Activated T-helper 2 cell treated with anti-CD3 and anti-CD28 coated beads, Interferon-gamma antibody, Interleukin-2, Interleukin-4, amounts not matched to agents 10 μg/mL and 5 μg/mL and 100 μg/mL, durations not matched to agents 14 hours and 24 hours and 36 hours (primary cell): ENCODE results near the gene LGI4. TPM values are rescaled to one million over a fixed set of nuclear protein-coding genes. Genes with fewer than 3 reads are reported as not detected.

Experiments used
- DNase-seq: peaks from one replicate; pipeline ENCODE4 v3.0.0; 2021; ENCODE audit warnings: low spot score
- H3K27ac Mint-ChIP-seq: one replicate; pipeline ENCODE4 v1.8.0; 2021; ENCODE audit warnings: mixed read lengths
- H3K27me3 Mint-ChIP-seq: one replicate; pipeline ENCODE4 v1.8.0; 2021; ENCODE audit warnings: low read depth, mixed read lengths
- H3K36me3 Mint-ChIP-seq: one replicate; pipeline ENCODE4 v1.8.0; 2021; ENCODE audit warnings: low read depth, mixed read lengths
- H3K4me1 Mint-ChIP-seq: one replicate; pipeline ENCODE4 v1.8.0; 2021; ENCODE audit warnings: low read depth, mixed read lengths
- H3K4me3 Mint-ChIP-seq: one replicate; pipeline ENCODE4 v1.8.0; 2021; ENCODE audit warnings: low read depth, mild to moderate bottlenecking, moderate library complexity, mixed read lengths
- H3K9me3 Mint-ChIP-seq: one replicate; pipeline ENCODE4 v1.8.0; 2021; ENCODE audit warnings: mixed read lengths
- intact Hi-C: fragments of 100-400 bp; cut with micrococcal nuclease; formaldehyde crosslinking; loops from one replicate; pipeline ENCODE4 v1.15.1; 2023
- total RNA-seq: library from RNA; stranded (reverse); gene quantifications from 2 replicates; pipeline ENCODE4 v1.2.3, GENCODE V29; 2022

The LGI4 gene
- total RNA-seq = 0.27 TPM in 1 of 2 replicates, not detected in the other

DNA sequence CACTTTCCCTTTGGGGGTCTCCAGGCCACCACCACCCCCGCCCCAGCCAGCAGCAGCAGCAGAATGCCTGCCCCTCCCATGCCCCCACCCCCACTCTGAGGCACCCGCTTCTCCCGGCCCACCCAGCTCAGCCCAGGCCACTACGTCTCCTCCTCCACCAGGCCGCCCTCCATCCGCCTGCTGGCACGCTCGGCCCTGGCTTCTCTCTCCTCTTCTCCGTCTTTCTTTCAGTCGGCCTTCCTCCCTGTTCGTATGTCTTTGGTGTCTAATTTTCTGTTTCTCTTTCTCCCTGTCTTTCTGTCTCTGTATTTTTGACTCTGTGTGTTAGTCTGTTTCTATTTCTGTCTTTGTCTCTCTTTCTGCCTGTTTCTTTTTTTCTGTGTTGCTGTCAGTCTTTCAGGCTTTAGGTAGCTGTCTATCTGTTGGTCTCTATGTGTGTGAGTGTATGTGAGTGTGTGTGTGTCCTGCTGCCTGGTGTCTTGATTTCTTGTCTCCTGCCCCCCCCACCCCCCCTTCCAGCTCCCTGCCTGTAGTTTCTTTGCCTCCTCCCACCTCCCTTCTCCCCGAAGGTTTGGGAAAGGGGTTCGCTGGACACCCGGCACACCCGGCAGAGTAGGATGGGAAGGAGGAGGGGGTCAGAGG is at the start of gene LGI4:
TSS of gene LGI4 (minus strand) at position 459 of the 642 bp plus-strand sequence. CDS start at position 80, 379 bp downstream.
- Mint-ChIP-seq H3K4me1 (peaks cover 2% of the 10 kb centered on the region), H3K27me3 (peaks cover 7% of the 10 kb centered on the region), H3K9me3 (no peaks in the 10 kb centered on the region), H3K4me3 (no peak within 1 kb of the TSS), H3K36me3 (no peaks in the 10 kb centered on the region), H3K27ac (no peak within 1 kb of the TSS)
- no peak for DNase-seq
- intact Hi-C loops = loop anchor here (1.0 to 5.0 kb wide), 2 partner anchors 20 to 67 kb away; no protein-coding TSS in a partner anchor

- Mint-ChIP-seq H3K27ac (no peak overlapping the region), H3K27me3 (peaks cover 4% of the 10 kb centered on the region), H3K9me3 (peaks cover 4% of the 10 kb centered on the region), H3K36me3 (no peaks in the 10 kb centered on the region), H3K4me3 (no peak overlapping the region), H3K4me1 (peaks cover 9% of the 10 kb centered on the region)
- intact Hi-C loops = loop anchor here (1.0 kb wide), 1 partner anchor 22 kb away; no protein-coding TSS in a partner anchor
- DNase-seq = no peak
Measured at GRCh38 chr19:35184267-35184666, 49.4 kb upstream of the LGI4 start.

GRCh38 chr19:35181387-35181786 is 46.5 kb upstream of the LGI4 start:
- no peak overlapping the region for H3K4me3 Mint-ChIP-seq
- DNase-seq = no peak
- peaks cover 15% of the 10 kb centered on the region for H3K4me1 Mint-ChIP-seq
- no peaks in the 10 kb centered on the region for H3K27me3 Mint-ChIP-seq
- no peak overlapping the region for H3K27ac Mint-ChIP-seq
- intact Hi-C loops = no loop called here
- H3K36me3 Mint-ChIP-seq = peaks cover 4% of the 10 kb centered on the region
- H3K9me3 Mint-ChIP-seq = peaks cover 7% of the 10 kb centered on the region

GRCh38 chr19:35179830-35180229 is 45.0 kb upstream of the LGI4 start:
- Mint-ChIP-seq H3K27ac (no peak overlapping the region), H3K27me3 (no peaks in the 10 kb centered on the region), H3K9me3 (peaks cover 7% of the 10 kb centered on the region), H3K4me3 (no peak overlapping the region), H3K36me3 (peaks cover 4% of the 10 kb centered on the region), H3K4me1 (peaks cover 17% of the 10 kb centered on the region)
- intact Hi-C loops = no loop called here
- DNase-seq = no peak

DNA sequence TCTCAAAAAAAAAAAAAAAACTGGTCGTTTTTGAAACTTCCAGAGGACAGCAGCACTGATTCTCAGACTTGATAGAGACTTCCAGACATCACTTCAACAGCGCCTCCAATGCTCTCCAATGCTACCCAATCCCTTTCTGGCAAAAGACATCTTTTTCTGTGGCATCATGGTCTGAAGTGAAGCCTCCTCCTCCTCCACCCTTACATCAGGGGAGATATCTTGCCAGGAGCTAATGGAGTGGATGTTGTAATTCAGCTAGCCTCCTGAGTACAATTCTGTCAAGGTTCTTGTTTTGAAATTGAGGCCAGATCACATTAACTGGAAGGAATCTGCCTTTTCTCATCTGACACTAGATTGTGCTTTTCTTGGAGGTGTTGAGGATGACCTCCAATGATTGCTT is 43.8 kb upstream of the LGI4 start:
- H3K27me3 Mint-ChIP-seq = no peaks in the 10 kb centered on the region
- no peak overlapping the region for H3K27ac Mint-ChIP-seq
- peaks cover 7% of the 10 kb centered on the region for H3K36me3 Mint-ChIP-seq
- no peak overlapping the region for H3K4me3 Mint-ChIP-seq
- H3K9me3 Mint-ChIP-seq = peaks cover 7% of the 10 kb centered on the region
- no peak for DNase-seq
- H3K4me1 Mint-ChIP-seq = peaks cover 15% of the 10 kb centered on the region
- intact Hi-C loops = no loop called here

- intact Hi-C loops = no loop called here
- peaks cover 15% of the 10 kb centered on the region for H3K4me1 Mint-ChIP-seq
- peaks cover 7% of the 10 kb centered on the region for H3K9me3 Mint-ChIP-seq
- H3K4me3 Mint-ChIP-seq = no peak overlapping the region
- DNase-seq = no peak
- no peak overlapping the region for H3K27ac Mint-ChIP-seq
- H3K27me3 Mint-ChIP-seq = no peaks in the 10 kb centered on the region
- H3K36me3 Mint-ChIP-seq = peaks cover 14% of the 10 kb centered on the region
Measured at GRCh38 chr19:35177377-35178274, 42.8 kb upstream of the LGI4 start.

DNA sequence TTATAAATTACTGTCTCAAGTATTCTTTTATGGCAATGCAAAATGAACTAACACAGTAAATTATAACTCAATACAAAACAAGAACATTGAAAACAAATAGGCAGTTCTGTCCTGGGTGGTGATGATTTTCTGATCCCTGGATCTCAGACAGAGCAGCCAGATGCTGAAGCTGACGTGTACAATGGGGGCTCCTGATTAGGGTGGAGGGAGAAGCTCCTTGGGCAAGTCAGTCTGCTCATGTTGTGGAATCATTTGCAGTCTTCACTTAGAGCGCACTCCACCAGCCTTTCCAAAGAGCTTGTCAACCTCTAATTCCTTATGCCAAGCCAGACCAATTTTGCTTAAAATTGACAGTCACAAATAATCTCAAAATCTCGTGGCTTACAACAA is 41.3 kb upstream of the LGI4 start:
- H3K4me3 Mint-ChIP-seq = no peak overlapping the region
- H3K9me3 Mint-ChIP-seq = peaks cover 7% of the 10 kb centered on the region
- H3K27me3 Mint-ChIP-seq = no peaks in the 10 kb centered on the region
- DNase-seq = no peak
- intact Hi-C loops = no loop called here
- H3K4me1 Mint-ChIP-seq = peaks cover 19% of the 10 kb centered on the region
- H3K36me3 Mint-ChIP-seq = peaks cover 28% of the 10 kb centered on the region
- H3K27ac Mint-ChIP-seq = no peak overlapping the region

DNA sequence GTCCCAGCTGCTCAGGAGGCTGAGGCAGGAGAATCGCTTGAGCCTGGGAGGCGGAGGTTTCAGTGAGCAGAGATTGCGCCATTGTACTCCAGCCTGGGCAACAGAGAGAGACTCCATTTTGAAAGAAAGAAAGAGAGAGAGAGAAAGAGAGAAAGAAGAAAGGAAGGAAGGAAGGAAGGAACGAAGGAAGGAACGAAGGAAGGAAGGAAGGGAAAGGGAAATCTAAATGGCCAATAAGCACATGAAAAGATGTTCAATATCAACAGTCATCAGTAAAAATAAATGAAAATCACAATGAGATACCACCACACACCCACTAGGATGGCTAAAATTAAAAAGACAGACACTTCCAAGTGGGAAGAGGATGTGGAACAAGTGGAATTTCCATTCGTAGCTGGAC is 39.4 kb upstream of the LGI4 start:
- intact Hi-C loops = no loop called here
- no peaks in the 10 kb centered on the region for H3K27me3 Mint-ChIP-seq
- H3K4me1 Mint-ChIP-seq = peaks cover 20% of the 10 kb centered on the region
- peaks cover 7% of the 10 kb centered on the region for H3K9me3 Mint-ChIP-seq
- peaks cover 46% of the 10 kb centered on the region for H3K36me3 Mint-ChIP-seq
- H3K4me3 Mint-ChIP-seq = no peak overlapping the region
- no peak overlapping the region for H3K27ac Mint-ChIP-seq
- no peak for DNase-seq

- Mint-ChIP-seq H3K9me3 (peaks cover 1% of the 10 kb centered on the region), H3K27me3 (no peaks in the 10 kb centered on the region), H3K4me1 (peaks cover 29% of the 10 kb centered on the region), H3K36me3 (peaks cover 66% of the 10 kb centered on the region), H3K27ac (peak overlapping the region; percentile 17), H3K4me3 (no peak overlapping the region)
- intact Hi-C loops = no loop called here
- DNase-seq = no peak
Measured at GRCh38 chr19:35171730-35172129, 36.9 kb upstream of the LGI4 start.

GRCh38 chr19:35170359-35171061 is 35.7 kb upstream of the LGI4 start:
- Mint-ChIP-seq H3K4me3 (no peak overlapping the region), H3K27me3 (no peaks in the 10 kb centered on the region), H3K27ac (no peak overlapping the region), H3K9me3 (peaks cover 13% of the 10 kb centered on the region), H3K4me1 (peaks cover 33% of the 10 kb centered on the region), H3K36me3 (peaks cover 78% of the 10 kb centered on the region)
- DNase-seq = no peak
- intact Hi-C loops = no loop called here

- Mint-ChIP-seq H3K9me3 (peaks cover 23% of the 10 kb centered on the region), H3K4me1 (peaks cover 30% of the 10 kb centered on the region), H3K27me3 (no peaks in the 10 kb centered on the region), H3K4me3 (no peak overlapping the region), H3K36me3 (peaks cover 89% of the 10 kb centered on the region), H3K27ac (peak overlapping the region; percentile 49)
- DNase-seq = no peak
- intact Hi-C loops = no loop called here
Measured at GRCh38 chr19:35169221-35169995, 34.5 kb upstream of the LGI4 start.

DNA sequence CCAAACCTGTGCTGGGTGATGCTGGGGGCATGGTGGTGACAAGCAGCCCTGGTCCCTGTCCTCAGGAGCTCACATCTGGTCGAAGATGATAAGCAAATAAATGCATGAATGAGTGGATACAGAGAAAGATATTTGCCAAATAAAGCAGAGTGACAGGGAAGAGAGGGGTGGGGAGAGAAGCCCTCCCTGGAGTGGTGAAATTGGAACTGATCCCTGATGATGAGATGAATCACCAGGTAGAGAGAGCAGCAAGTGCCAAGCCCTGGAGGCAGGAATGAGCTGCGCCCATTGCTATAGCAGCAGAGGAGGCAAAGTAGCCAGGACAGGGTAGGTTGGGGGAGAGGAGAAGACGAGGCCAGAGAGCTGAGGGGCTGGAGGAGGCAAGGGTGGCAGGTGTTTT is 33.3 kb upstream of the LGI4 start:
- intact Hi-C loops = no loop called here
- peak overlapping the region; percentile 28 for H3K27ac Mint-ChIP-seq
- no peaks in the 10 kb centered on the region for H3K27me3 Mint-ChIP-seq
- H3K9me3 Mint-ChIP-seq = peaks cover 34% of the 10 kb centered on the region
- no peak for DNase-seq
- peaks cover 97% of the 10 kb centered on the region for H3K36me3 Mint-ChIP-seq
- peaks cover 30% of the 10 kb centered on the region for H3K4me1 Mint-ChIP-seq
- no peak overlapping the region for H3K4me3 Mint-ChIP-seq
